ENCODE data around the gene WFIKKN2. TPM values are rescaled to one million over a fixed set of nuclear protein-coding genes. Genes with fewer than 3 reads are reported as not detected.

The WFIKKN2 gene
- polyA plus RNA-seq, 1 donor (not counting 4 experiments of a cell fraction or from before 2014, with no cell fraction given) = not detected

DNA sequence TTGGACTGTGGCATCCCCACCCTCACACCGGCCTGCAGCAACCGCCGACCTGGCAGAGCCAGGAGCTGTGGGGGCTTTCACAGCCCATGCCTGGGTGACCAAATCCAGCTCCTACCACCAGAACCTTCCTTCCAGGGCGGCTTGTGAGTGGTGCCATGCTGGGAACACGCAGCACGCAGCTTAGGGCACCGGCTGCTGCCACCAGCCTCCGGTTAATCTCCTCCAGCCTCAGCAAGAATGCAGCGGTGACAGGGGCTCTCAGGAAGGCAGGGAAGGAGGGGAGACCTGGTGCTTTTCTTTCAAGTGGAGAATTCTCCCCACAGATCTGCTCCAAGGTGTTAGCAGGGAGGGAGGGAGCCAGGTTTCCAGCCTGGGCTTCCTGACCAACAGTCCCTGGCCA, 35.8 kb upstream of the WFIKKN2 start:
- Histone ChIP-seq H3K27me3 (ENCODE audit: control insufficient read depth, extremely low read depth, insufficient read depth, low read length) (no peaks in the 10 kb centered on the region), H3K9ac (ENCODE audit: control insufficient read depth, extremely low read depth, insufficient read depth, low read length) (peak overlapping the region; percentile 1), H3K4me3 (ENCODE audit: control insufficient read depth in 2 of 3, extremely low read depth in 1 of 3, insufficient read depth in 2 of 3, low read depth in 1 of 3, low read length in 3 of 3) (no peak overlapping the region), H4K20me1 (ENCODE audit: control insufficient read depth, extremely low read depth, insufficient read depth, low read length) (no peaks in the 10 kb centered on the region), H3K27ac (ENCODE audit: control insufficient read depth, insufficient read depth, low read length) (peak overlapping the region; percentile 67), H3K79me2 (ENCODE audit: control insufficient read depth, insufficient read depth, low read length) (no peaks in the 10 kb centered on the region), H3K9me3 (ENCODE audit: control insufficient read depth, low read depth, low read length) (no peaks in the 10 kb centered on the region), H3K9me1 (ENCODE audit: control insufficient read depth, extremely low read depth, insufficient read depth, low read length) (peaks cover 3% of the 10 kb centered on the region), H3K4me1 (ENCODE audit: control insufficient read depth, extremely low read depth, insufficient read depth, low read length) (peaks cover 52% of the 10 kb centered on the region), H3K36me3 (ENCODE audit: control insufficient read depth in 2 of 2, extremely low read depth in 1 of 2, insufficient read depth in 2 of 2, low read length in 2 of 2) (no peaks in the 10 kb centered on the region), H2AFZ (ENCODE audit: control insufficient read depth, low read length) (peak overlapping the region; percentile 32), H3K4me2 (ENCODE audit: control insufficient read depth, extremely low read depth, insufficient read depth, low read depth, low read length) (peak overlapping the region; percentile 58)
- dilution Hi-C loops (cut with MboI; ENCODE audit: extremely low pct_ligation_motif_present, low sequenced_read_pairs) = no loop called here
- TF ChIP-seq, protein P1, sequence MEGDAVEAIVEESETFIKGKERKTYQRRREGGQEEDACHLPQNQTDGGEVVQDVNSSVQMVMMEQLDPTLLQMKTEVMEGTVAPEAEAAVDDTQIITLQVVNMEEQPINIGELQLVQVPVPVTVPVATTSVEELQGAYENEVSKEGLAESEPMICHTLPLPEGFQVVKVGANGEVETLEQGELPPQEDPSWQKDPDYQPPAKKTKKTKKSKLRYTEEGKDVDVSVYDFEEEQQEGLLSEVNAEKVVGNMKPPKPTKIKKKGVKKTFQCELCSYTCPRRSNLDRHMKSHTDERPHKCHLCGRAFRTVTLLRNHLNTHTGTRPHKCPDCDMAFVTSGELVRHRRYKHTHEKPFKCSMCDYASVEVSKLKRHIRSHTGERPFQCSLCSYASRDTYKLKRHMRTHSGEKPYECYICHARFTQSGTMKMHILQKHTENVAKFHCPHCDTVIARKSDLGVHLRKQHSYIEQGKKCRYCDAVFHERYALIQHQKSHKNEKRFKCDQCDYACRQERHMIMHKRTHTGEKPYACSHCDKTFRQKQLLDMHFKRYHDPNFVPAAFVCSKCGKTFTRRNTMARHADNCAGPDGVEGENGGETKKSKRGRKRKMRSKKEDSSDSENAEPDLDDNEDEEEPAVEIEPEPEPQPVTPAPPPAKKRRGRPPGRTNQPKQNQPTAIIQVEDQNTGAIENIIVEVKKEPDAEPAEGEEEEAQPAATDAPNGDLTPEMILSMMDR (optimal IDR thresholded peaks at IDR 0.05 in 1 of 3, IDR thresholded peaks at IDR 0.05 in 1 of 3, conservative IDR thresholded peaks at IDR 0.05 in 1 of 3; ENCODE audit: extremely low read depth in 1 of 3, insufficient read depth in 2 of 3, low read length in 3 of 3) = no peak
- TF ChIP-seq EZH2 (IDR thresholded peaks at IDR 0.05; ENCODE audit: low read length) = no peak
- DNase-seq (ENCODE audit: low read depth, low spot score) (no peak), FAIRE-seq (no peak)

DNA sequence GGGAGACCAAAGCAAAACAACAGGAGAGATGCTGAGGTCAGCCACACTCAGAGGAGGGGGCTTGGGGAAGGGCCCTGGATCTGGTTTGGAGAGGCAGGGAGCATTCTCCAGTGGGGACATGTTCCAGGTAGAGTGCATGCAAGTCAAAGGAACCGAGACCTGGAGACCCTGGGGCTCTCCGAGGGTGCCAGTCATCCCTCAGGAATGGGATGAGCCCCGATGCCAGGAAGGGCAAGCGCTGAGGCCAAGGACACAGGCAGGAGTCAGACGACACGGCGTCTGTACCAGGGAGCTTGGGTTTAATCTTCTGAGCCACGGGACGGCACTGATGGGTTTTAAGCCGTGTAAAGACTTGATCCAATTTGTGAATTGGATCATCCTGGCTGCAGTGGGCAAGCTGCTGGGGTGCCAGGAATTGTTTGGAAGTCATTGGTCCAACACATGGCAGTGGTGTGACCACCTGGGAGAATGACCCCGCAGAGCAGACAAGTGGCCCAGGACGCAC, 35.1 kb upstream of the WFIKKN2 start:
- Histone ChIP-seq H3K9me3 (ENCODE audit: control insufficient read depth, low read depth, low read length) (no peaks in the 10 kb centered on the region), H2AFZ (ENCODE audit: control insufficient read depth, low read length) (no peak overlapping the region)
- peak; percentile 67 for FAIRE-seq

More for the DNA sequence above, 35.1 kb upstream of the WFIKKN2 start:
- Histone ChIP-seq H3K36me3 (ENCODE audit: control insufficient read depth in 2 of 2, extremely low read depth in 1 of 2, insufficient read depth in 2 of 2, low read length in 2 of 2) (no peaks in the 10 kb centered on the region), H3K79me2 (ENCODE audit: control insufficient read depth, insufficient read depth, low read length) (no peaks in the 10 kb centered on the region), H3K27ac (ENCODE audit: control insufficient read depth, insufficient read depth, low read length) (no peak overlapping the region), H3K9me1 (ENCODE audit: control insufficient read depth, extremely low read depth, insufficient read depth, low read length) (peaks cover 3% of the 10 kb centered on the region), H3K4me1 (ENCODE audit: control insufficient read depth, extremely low read depth, insufficient read depth, low read length) (peaks cover 52% of the 10 kb centered on the region), H3K4me2 (ENCODE audit: control insufficient read depth, extremely low read depth, insufficient read depth, low read depth, low read length) (peak overlapping the region; percentile 58), H3K4me3 (ENCODE audit: control insufficient read depth in 2 of 3, extremely low read depth in 1 of 3, insufficient read depth in 2 of 3, low read depth in 1 of 3, low read length in 3 of 3) (no peak overlapping the region), H4K20me1 (ENCODE audit: control insufficient read depth, extremely low read depth, insufficient read depth, low read length) (no peaks in the 10 kb centered on the region), H3K27me3 (ENCODE audit: control insufficient read depth, extremely low read depth, insufficient read depth, low read length) (no peaks in the 10 kb centered on the region), H3K9ac (ENCODE audit: control insufficient read depth, extremely low read depth, insufficient read depth, low read length) (no peak overlapping the region)
- TF ChIP-seq, protein P1 (optimal IDR thresholded peaks at IDR 0.05 in 1 of 3, IDR thresholded peaks at IDR 0.05 in 1 of 3, conservative IDR thresholded peaks at IDR 0.05 in 1 of 3; ENCODE audit: extremely low read depth in 1 of 3, insufficient read depth in 2 of 3, low read length in 3 of 3) = no peak
- TF ChIP-seq EZH2 (IDR thresholded peaks at IDR 0.05; ENCODE audit: low read length) = no peak
- dilution Hi-C loops (cut with MboI; ENCODE audit: extremely low pct_ligation_motif_present, low sequenced_read_pairs) = no loop called here
- no peak for DNase-seq (ENCODE audit: low read depth, low spot score)

All from keratinocyte (primary cell).